GM19025 (cell line): Measurements from ENCODE around the gene ADAM12.

Source experiments
- ATAC-seq: cut with Tn5 transposase; IDR thresholded peaks from one replicate; pipeline ENCODE4 v1.9.1; 2021; ENCODE audit warnings: mild to moderate bottlenecking, low read depth, moderate library complexity; ENCODE audit not compliant: unreplicated experiment

Gene ADAM12

GRCh38 chr10:126127481-126128029 lies 260.7 kb downstream of the ADAM12 start:
- ATAC-seq, result no peak

- no peak for ATAC-seq
Measured at GRCh38 chr10:126126866-126127265, 261.4 kb downstream of the ADAM12 start.

- no peak for ATAC-seq
Measured at GRCh38 chr10:126126023-126126422, 262.3 kb downstream of the ADAM12 start.

GRCh38 chr10:126124668-126125349 lies 263.5 kb downstream of the ADAM12 start:
- no peak for ATAC-seq

- no peak for ATAC-seq
Measured at GRCh38 chr10:126124046-126124445, 264.2 kb downstream of the ADAM12 start.

GRCh38 chr10:126123466-126123865 lies 264.8 kb downstream of the ADAM12 start:
- no peak for ATAC-seq

GRCh38 chr10:126122881-126123280 lies 265.4 kb downstream of the ADAM12 start:
- ATAC-seq, result no peak

GRCh38 chr10:126119599-126119998 lies 268.7 kb downstream of the ADAM12 start:
- ATAC-seq, result no peak

- no peak for ATAC-seq
Measured at GRCh38 chr10:126118476-126118875, 269.8 kb downstream of the ADAM12 start.

- ATAC-seq, result no peak
Measured at GRCh38 chr10:126117196-126117595, 271.1 kb downstream of the ADAM12 start.

GRCh38 chr10:126115886-126116285 lies 272.4 kb downstream of the ADAM12 start:
- no peak for ATAC-seq

GRCh38 chr10:126114884-126115555 lies 273.3 kb downstream of the ADAM12 start:
- no peak for ATAC-seq

- no peak for ATAC-seq
Measured at GRCh38 chr10:126111516-126111915, 276.8 kb downstream of the ADAM12 start.

GRCh38 chr10:126110489-126111180 lies 277.6 kb downstream of the ADAM12 start:
- ATAC-seq, result no peak

GRCh38 chr10:126109893-126110292 lies 278.4 kb downstream of the ADAM12 start:
- ATAC-seq, result no peak

GRCh38 chr10:126108693-126109092 lies 279.6 kb downstream of the ADAM12 start:
- no peak for ATAC-seq

GRCh38 chr10:126104767-126105166 lies 283.5 kb downstream of the ADAM12 start:
- ATAC-seq, result no peak

- no peak for ATAC-seq
Measured at GRCh38 chr10:126102636-126103035, 285.6 kb downstream of the ADAM12 start.

- ATAC-seq, result no peak
Measured at GRCh38 chr10:126101736-126102135, 286.5 kb downstream of the ADAM12 start.

GRCh38 chr10:126101325-126101724 lies 287.0 kb downstream of the ADAM12 start:
- no peak for ATAC-seq

GRCh38 chr10:126099366-126099765 lies 288.9 kb downstream of the ADAM12 start:
- ATAC-seq, result no peak
